Measurements from ENCODE around the gene CACNA2D2. TPM values are rescaled to one million over a fixed set of nuclear protein-coding genes. Genes with fewer than 3 reads are reported as not detected.

The CACNA2D2 gene
- total RNA-seq, 2 experiments from 2014 or later = 0.45 to 0.55 TPM

Other genes starting within 250 kb of the CACNA2D2 start
- under 1 TPM; 0.38 to 0.55 TPM for gene SEMA3B, start 234.5 kb downstream of the CACNA2D2 start, total RNA-seq
- gene LSMEM2, start 224.5 kb downstream of the CACNA2D2 start, total RNA-seq = not detected
- gene IFRD2, start 211.2 kb downstream of the CACNA2D2 start, total RNA-seq = 10 to 100 TPM; 40.6 to 45.0 TPM
- gene HYAL3, start 204.2 kb downstream of the CACNA2D2 start, total RNA-seq = 10 to 100 TPM; 13.2 to 13.9 TPM
- gene NAA80, start 204.2 kb downstream of the CACNA2D2 start, total RNA-seq = 10 to 100 TPM; 41.5 to 49.4 TPM
- gene HYAL1, start 200.1 kb downstream of the CACNA2D2 start, total RNA-seq = under 1 TPM; 0.28 to 0.35 TPM
- gene HYAL2, start 180.9 kb downstream of the CACNA2D2 start, total RNA-seq = 1 to 10 TPM; 6.7 to 7.2 TPM
- gene TUSC2, start 175.4 kb downstream of the CACNA2D2 start, total RNA-seq = 10 to 100 TPM; 16.8 to 17.9 TPM
- gene RASSF1, start 162.8 kb downstream of the CACNA2D2 start, total RNA-seq = 100 to 1,000 TPM; 157 to 160 TPM
- gene ZMYND10, start 157.9 kb downstream of the CACNA2D2 start, total RNA-seq = 1 to 10 TPM; 1.7 to 3.2 TPM
- 10 to 100 TPM; 48.8 to 50.1 TPM for gene NPRL2, start 152.9 kb downstream of the CACNA2D2 start, total RNA-seq
- gene CYB561D2, start 152.8 kb downstream of the CACNA2D2 start, total RNA-seq = 10 to 100 TPM; 37.1 to 39.7 TPM
- 10 to 100 TPM; 22.1 to 22.7 TPM for gene TMEM115, start 144.1 kb downstream of the CACNA2D2 start, total RNA-seq
- gene C3orf18, start 64.1 kb upstream of the CACNA2D2 start, total RNA-seq = 10 to 100 TPM; 14.6 to 17.5 TPM
- 10 to 100 TPM; 49.6 to 50.1 TPM for gene HEMK1, start 65.9 kb upstream of the CACNA2D2 start, total RNA-seq
- gene CISH, start 108.1 kb upstream of the CACNA2D2 start, total RNA-seq = 100 to 1,000 TPM; 328 to 335 TPM
- 100 to 1,000 TPM; 146 to 157 TPM for gene MAPKAPK3, start 113.5 kb upstream of the CACNA2D2 start, total RNA-seq
- 1 to 10 TPM; 1.6 to 1.7 TPM for gene DOCK3, start 171.3 kb upstream of the CACNA2D2 start, total RNA-seq